HT1080 (cell line): ENCODE results near the gene SIRT5. TPM values are rescaled to one million over a fixed set of nuclear protein-coding genes. Genes with fewer than 3 reads are reported as not detected.

ENCODE experiments used
- DNase-seq: peaks from one replicate; pipeline ENCODE4 v3.0.0-alpha.2; 2015; ENCODE audit warnings: low read depth
- polyA plus RNA-seq, 2 experiments: library from polyadenylated mRNA; depleted of rRNA; stranded (reverse); fragments of >200 nt; gene quantifications; 2 replicates each; pipeline ENCODE4 v1.2.3, GENCODE V29; 2015
- total RNA-seq: library from RNA; depleted of rRNA; stranded (reverse); fragments of >200 nt; shearing (Covaris generic); gene quantifications from 2 replicates; pipeline ENCODE4 v1.2.3, GENCODE V29; 2014; rRNA removed

SIRT5 gene
- total RNA-seq: 9.0 and 9.1 TPM in 2 replicates
- 10.9 and 13.2 TPM in 2 replicates for polyA plus RNA-seq (2015; cell fraction: cytosol; rRNA removed)
- 23.1 and 29.4 TPM in 2 replicates for polyA plus RNA-seq (2015; cell fraction: nucleus; rRNA removed)

DNA sequence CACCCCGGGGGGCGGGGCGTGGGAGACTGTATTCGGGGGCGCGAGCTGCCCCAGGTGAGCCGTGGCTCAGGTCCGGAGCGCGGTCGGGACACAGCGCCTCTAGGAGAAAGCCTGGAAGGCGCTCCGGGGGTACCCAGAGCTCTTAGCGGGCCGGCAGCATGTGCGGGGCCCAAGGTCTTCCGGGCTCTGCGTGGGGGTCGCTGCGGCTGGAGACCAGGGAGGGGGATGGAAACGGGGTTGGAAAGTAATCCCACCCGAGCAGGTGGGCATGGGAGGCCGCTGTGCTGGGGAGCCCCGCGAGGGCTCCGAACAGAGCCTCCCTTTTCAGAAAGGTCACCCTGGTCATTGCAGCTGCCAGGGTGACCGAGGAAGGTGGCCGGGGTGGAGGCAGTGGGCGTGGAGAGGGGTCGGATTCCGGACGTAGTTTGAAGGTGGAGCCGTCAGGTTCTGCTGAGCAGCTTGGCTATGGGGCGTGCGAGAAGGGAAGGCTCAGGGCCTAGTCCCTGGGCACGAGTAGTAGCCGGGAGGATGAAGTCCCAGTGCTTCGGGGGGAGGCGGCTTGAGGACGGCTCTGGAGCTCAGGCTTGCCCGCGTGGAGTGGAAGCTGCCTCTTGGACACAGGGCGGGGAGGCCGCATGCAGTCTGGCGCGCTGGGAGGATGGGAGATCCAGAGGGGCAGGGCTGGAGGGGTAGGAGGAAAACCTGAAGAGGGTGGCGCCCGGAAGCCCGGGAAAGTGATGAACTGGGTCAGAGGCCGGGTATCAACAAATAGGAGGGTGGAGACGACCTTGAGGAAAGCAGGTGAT, at the start of gene SIRT5:
Gene SIRT5 (plus strand): TSS at position 31 of the 806 bp plus-strand sequence. CDS start 9,510 bp downstream, outside the sequence.
- peak; percentile 91 for DNase-seq

DNA sequence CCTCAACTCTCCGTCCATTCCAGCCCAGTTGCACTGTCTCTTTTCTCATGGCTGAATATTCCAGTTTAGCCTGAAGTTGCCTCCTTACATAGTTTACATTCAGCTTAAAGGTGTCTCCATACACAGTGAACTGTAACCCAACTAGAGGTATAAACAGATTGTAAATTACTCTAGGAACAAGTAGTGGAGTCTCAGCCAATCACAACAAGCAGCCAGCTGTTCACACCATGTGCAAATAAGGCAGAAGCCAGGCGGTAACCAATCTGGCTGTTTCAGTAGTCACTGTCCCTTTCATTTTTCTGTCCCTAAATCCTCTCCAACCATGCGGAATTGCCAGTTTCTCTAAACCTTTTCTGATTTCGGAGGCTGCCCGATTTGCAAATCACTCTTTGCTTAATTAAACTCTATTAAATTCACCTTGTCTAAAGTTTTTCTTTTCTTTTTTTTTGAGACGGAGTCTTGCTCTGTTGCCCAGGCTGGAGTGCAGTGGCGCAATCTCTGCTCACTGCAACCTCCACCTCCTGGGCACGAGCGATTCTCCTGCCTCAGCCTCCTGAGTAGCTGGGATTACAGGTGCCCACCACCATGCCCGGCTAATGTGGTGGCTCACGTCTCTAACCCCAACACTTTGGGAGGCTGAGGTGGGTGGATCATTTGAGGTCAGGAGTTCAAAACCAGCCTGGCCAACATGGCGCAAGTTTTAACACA, 49.4 kb upstream of the SIRT5 start:
- DNase-seq: no peak

GRCh38 chr6:13526357-13526726, 48.1 kb upstream of the SIRT5 start:
- no peak for DNase-seq

GRCh38 chr6:13526727-13527670, 47.4 kb upstream of the SIRT5 start:
- DNase-seq: peak; percentile 70

- DNase-seq: no peak
Measured at GRCh38 chr6:13527671-13528056, 46.7 kb upstream of the SIRT5 start.

GRCh38 chr6:13528232-13528631, 46.2 kb upstream of the SIRT5 start:
- DNase-seq: no peak

GRCh38 chr6:13528777-13529343, 45.5 kb upstream of the SIRT5 start:
- DNase-seq: no peak

DNA sequence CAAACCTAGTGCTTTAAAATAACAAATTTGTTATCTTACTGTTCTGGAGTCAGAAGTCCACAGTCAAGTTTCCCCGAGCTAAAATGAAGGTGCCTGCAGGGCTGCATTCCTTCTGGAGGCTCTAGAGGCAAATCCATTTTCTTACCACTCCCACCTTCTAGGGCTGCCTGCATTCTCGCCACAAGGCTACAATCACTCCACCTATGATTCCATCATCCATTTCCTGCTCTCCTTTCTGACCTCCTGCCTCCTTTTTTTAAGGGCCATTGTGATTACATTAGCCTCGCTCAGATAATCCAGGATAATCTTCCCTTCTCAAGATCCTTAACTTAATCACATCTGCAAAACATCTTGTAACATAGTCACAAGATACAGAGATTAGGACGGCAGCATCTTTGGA, 42.4 kb upstream of the SIRT5 start:
- peak; percentile 13 for DNase-seq

DNA sequence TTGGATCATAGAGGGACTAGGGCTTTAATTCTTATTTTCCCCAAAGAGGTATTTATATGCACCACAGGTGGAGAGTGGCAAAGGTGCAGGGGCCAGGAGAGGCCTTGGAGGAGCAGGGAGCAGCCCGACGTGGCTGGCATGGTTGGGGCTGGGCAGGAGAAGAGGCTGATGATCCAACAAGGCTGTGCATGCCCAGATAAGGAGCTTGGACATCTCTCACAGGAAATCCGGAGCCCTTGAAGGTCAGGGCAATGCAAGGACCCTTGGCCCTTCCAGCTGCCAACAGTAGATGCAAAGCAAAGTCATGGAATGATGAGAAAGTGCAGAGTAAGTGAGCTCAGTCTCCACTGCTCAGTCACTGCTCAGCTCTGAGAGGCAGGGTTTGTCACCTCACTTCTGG, 39.9 kb upstream of the SIRT5 start:
- no peak for DNase-seq

- DNase-seq: no peak
Measured at GRCh38 chr6:13535306-13535705, 39.1 kb upstream of the SIRT5 start.

GRCh38 chr6:13536796-13537526, 37.4 kb upstream of the SIRT5 start:
- no peak for DNase-seq

GRCh38 chr6:13537527-13537897, 36.9 kb upstream of the SIRT5 start:
- no peak for DNase-seq

DNA sequence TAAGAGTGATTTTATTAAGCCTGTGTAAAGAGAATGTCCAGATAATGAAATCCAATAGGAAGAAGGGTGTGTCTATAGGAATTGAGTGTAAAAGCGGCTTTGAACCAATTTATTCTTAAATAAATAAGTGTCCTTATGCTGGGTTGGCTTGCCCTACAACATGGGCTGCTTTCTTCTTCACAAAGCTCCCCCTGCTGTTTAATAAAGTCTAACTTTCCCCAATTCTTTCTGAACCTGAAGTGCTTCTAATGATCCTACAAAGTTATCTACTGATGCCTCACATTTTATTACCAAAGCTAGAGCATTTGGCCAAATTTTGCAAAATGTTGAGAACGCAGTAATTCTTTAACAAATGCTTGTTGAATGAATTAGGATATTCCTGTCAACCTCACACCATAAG, 36.3 kb upstream of the SIRT5 start:
- peak; percentile 54 for DNase-seq

- no peak for DNase-seq
Measured at GRCh38 chr6:13538600-13538999, 35.8 kb upstream of the SIRT5 start.

DNA sequence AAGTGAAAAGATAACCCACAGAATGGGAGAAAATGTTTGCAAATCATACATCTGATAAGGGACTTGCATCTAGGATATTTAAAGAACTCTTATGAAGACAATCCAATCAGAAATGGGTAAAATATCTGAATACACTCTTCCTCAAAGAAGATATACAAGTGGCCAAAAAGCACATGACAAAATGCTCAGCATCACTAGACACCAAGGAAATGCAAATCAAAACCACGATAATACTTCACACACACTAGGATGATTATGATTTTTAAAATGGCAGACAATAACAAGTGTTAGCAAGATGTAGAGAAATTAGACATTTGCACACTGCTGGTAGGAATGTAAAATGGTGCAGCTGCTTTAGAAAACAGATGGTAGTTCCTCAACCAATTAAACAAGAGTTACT, 34.8 kb upstream of the SIRT5 start:
- DNase-seq: no peak

DNA sequence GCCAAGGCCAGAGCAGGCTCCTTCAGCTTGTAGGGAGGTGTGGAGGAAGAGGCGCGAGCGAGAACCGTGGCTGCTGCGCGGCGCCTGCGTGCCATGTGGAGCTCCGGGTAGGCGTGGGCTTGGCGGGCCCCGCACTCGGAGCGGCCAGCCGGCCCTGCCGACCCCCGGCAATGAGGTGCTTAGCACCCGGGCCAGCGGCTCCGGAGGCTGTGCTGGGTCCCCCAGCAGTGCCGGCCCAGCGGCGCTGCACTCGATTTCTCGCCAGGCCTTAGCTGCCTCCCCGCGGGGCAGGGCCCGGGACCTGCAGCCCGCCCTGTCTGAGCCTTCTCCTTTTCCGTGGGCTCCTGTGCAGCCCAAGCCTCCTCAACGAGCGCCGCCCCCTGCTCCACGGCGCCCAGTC, 32.9 kb upstream of the SIRT5 start:
- no peak for DNase-seq

DNA sequence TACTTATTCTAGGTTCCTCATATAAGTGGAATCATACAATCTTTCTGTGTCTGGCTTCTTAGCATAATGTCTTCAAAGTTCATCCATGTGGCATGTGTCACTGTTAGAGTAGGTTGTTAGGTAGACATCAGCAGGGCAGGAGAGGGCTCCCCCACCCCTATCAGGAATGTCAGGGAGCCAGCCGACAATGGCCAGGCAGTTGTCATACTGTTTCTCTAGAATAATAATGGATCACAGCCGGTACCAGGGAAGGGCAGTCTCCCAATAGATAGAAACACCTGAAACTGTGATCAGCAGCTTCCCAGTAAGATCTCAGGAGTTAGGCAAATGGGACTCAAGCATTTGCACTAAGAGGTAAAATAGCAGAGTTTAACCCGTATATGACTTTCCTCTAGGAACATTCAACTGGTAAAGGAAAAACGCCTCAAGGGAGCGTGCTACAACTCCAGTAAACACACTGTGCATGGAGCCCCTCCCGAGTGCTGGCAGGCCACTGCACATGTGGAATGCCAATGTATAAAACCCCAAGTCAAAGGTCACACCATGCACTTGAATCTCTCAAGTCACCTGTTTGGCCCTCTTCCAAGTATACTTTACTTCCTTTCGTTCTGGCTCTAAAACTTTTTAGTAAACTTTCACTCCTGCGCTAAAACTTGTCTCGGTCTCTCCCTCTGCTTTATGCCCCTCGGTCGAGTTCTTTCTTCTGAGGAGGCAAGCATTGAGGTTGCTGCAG, 29.8 kb upstream of the SIRT5 start:
- no peak for DNase-seq

GRCh38 chr6:13545885-13546284, 28.5 kb upstream of the SIRT5 start:
- no peak for DNase-seq

DNA sequence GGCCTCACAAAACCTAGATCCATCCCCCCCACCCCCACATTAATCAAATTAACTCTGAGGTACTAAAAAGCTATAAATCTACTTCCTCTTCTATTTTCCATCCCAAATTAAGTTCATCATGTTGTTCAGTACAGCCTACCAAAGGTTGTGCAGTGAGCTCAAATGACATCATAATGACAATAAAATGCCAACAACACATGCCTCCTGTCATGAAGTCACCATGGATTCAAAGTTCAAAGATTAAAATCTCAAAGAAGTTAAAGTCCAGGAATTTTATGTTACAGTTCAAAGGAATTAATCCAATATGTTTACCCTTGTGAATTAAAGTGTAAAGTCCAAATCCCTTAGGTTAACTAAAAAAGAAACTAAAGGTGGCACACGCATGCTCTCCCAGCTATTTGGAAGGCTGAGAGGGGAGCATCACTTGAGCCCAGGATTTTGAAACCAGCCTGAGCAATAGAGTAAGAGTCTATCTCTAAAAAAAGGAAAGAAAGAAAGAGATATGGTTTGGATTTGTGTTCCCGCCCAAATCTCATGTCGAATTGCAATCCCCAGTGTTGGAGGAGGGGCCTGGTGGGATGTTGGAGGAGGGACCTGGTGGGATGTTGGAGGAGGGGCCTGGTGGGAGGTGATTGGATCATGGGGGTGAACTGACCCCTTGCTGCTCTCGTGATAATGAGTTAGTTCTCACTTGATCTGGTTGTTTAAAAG, 25.7 kb upstream of the SIRT5 start:
- no peak for DNase-seq
